ENCODE data around the gene KCNK2. TPM values are rescaled to one million over a fixed set of nuclear protein-coding genes. Genes with fewer than 3 reads are reported as not detected.
A peak's percentile ranks its signal among the peaks of the same experiment; 100 is the strongest.

KCNK2 gene
- total and polyA plus RNA-seq, 2 experiments from 2014 or later, result 69.2 to 133 TPM

GRCh38 chr1:215226757-215227156 lies 144.2 kb downstream of the KCNK2 start:
- H3K9ac ChIP-seq, result no peak overlapping the region
- DNase-seq, result peak; percentile 30
- H3F3A ChIP-seq (ENCODE audit: insufficient read depth), result peaks cover 6% of the 10 kb centered on the region; the same call in 1 of the 2 replicates
- H3K9me3 ChIP-seq (ENCODE audit: low read depth), result no peaks in the 10 kb centered on the region
- TF ChIP-seq EZH2phosphoT487 (IDR thresholded peaks at IDR 0.05; ENCODE audit: insufficient read depth, low read depth), result no peak
- TF ChIP-seq EZH2 (IDR thresholded peaks at IDR 0.05; ENCODE audit: insufficient read depth, poor library complexity, severe bottlenecking), result no peak
- no peaks in the 10 kb centered on the region for H3K4me1 ChIP-seq (ENCODE audit: insufficient read depth)
- peaks cover 24% of the 10 kb centered on the region for H3K36me3 ChIP-seq (ENCODE audit: low read depth)
- 62 to 72% methylated on average over 2 of the region's 2 CpGs for WGBS, 2 experiments (ENCODE audit: low coverage in 1 of 2, low lambda C conversion rate in 2 of 2, missing lambda C conversion rate in 2 of 2)
- H3K27me3 ChIP-seq (replicated peaks; ENCODE audit: insufficient read depth), result no peaks in the 10 kb centered on the region
- H2AFZ ChIP-seq, result no peak overlapping the region
- H3K4me3 ChIP-seq, result no peak overlapping the region
- H3K79me2 ChIP-seq (ENCODE audit: insufficient read depth), result peaks cover 48% of the 10 kb centered on the region
- no peaks in the 10 kb centered on the region for H4K20me1 ChIP-seq (ENCODE audit: insufficient read depth)
- H3K4me2 ChIP-seq (ENCODE audit: unreplicated experiment), result no peak overlapping the region
- no peak overlapping the region for H3K27ac ChIP-seq
- H3K9me2 ChIP-seq (ENCODE audit: insufficient read depth), result no peaks in the 10 kb centered on the region; the same call in 1 of the 2 replicates
- in situ Hi-C loops (cut with MboI), result no loop called here

DNA sequence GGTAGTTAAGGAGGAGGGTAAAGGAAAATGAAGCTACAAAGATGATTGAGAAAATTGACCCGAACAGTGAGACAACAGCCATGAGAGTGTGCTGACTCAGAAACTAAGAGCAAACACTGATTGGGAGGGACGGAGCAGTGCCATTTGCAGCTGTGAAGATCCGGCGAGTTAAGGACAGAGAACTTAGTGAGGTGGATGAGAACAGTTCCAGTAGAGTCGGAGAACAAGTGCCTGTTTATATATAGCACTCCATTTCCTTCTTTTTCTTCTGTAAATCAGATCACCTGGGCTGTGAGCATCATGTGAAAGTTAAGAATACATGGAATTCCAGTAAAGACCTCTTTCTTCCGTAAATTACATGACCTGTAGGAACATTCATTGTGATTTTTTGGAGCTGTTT lies 145.7 kb downstream of the KCNK2 start:
- H3K9me2 ChIP-seq (ENCODE audit: insufficient read depth), result no peaks in the 10 kb centered on the region
- in situ Hi-C loops (cut with MboI), result no loop called here
- peaks cover 6% of the 10 kb centered on the region; the same call in 1 of the 2 replicates for H3F3A ChIP-seq (ENCODE audit: insufficient read depth)
- TF ChIP-seq EZH2phosphoT487 (IDR thresholded peaks at IDR 0.05; ENCODE audit: insufficient read depth, low read depth) (no peak), EZH2 (IDR thresholded peaks at IDR 0.05; ENCODE audit: insufficient read depth, poor library complexity, severe bottlenecking) (no peak)
- H3K79me2 ChIP-seq (ENCODE audit: insufficient read depth), result peaks cover 41% of the 10 kb centered on the region
- no peak overlapping the region for H3K9ac ChIP-seq
- no peak overlapping the region for H2AFZ ChIP-seq
- no peak overlapping the region for H3K27ac ChIP-seq
- no peak overlapping the region for H3K4me2 ChIP-seq (ENCODE audit: unreplicated experiment)
- WGBS, 2 experiments (ENCODE audit: low coverage in 1 of 2, low lambda C conversion rate in 2 of 2, missing lambda C conversion rate in 2 of 2), result 94 to 98% methylated on average over 6 of the region's 6 CpGs
- H3K4me1 ChIP-seq (ENCODE audit: insufficient read depth), result no peaks in the 10 kb centered on the region
- DNase-seq, result no peak
- no peaks in the 10 kb centered on the region for H3K27me3 ChIP-seq (replicated peaks; ENCODE audit: insufficient read depth)
- peaks cover 24% of the 10 kb centered on the region; the same call in 1 of the 2 replicates for H3K36me3 ChIP-seq (ENCODE audit: low read depth)
- H3K4me3 ChIP-seq, result no peak overlapping the region
- no peaks in the 10 kb centered on the region for H4K20me1 ChIP-seq (ENCODE audit: insufficient read depth)
- H3K9me3 ChIP-seq (ENCODE audit: low read depth), result no peaks in the 10 kb centered on the region

GRCh38 chr1:215241451-215241850 lies 158.9 kb downstream of the KCNK2 start:
- no peak overlapping the region for H3K4me2 ChIP-seq (ENCODE audit: unreplicated experiment)
- TF ChIP-seq EZH2phosphoT487 (IDR thresholded peaks at IDR 0.05; ENCODE audit: insufficient read depth, low read depth) (no peak), EZH2 (IDR thresholded peaks at IDR 0.05; ENCODE audit: insufficient read depth, poor library complexity, severe bottlenecking) (no peak)
- no peak overlapping the region for H3K9ac ChIP-seq
- H3K9me3 ChIP-seq (ENCODE audit: low read depth), result no peaks in the 10 kb centered on the region
- no peak overlapping the region for H3K4me3 ChIP-seq
- no peak overlapping the region for H3K27ac ChIP-seq
- no peak overlapping the region for H2AFZ ChIP-seq
- no peaks in the 10 kb centered on the region for H3K79me2 ChIP-seq (ENCODE audit: insufficient read depth)
- no peak for DNase-seq
- peaks cover 6% of the 10 kb centered on the region; the same call in 1 of the 2 replicates for H3K9me2 ChIP-seq (ENCODE audit: insufficient read depth)
- WGBS, 2 experiments (ENCODE audit: low coverage in 1 of 2, low lambda C conversion rate in 2 of 2, missing lambda C conversion rate in 2 of 2), result 95 to 97% methylated on average over 3 of the region's 3 CpGs
- in situ Hi-C loops (cut with MboI), result no loop called here
- peaks cover 29% of the 10 kb centered on the region for H3K36me3 ChIP-seq (ENCODE audit: low read depth)
- H3K4me1 ChIP-seq (ENCODE audit: insufficient read depth), result no peaks in the 10 kb centered on the region
- H3K27me3 ChIP-seq (replicated peaks; ENCODE audit: insufficient read depth), result no peaks in the 10 kb centered on the region
- no peaks in the 10 kb centered on the region for H4K20me1 ChIP-seq (ENCODE audit: insufficient read depth)
- peaks cover 8% of the 10 kb centered on the region; the same call in 1 of the 2 replicates for H3F3A ChIP-seq (ENCODE audit: insufficient read depth)

GRCh38 chr1:215243345-215244054 lies 161.0 kb downstream of the KCNK2 start:
- in situ Hi-C loops (cut with MboI), result no loop called here

More at GRCh38 chr1:215243345-215244054, 161.0 kb downstream of the KCNK2 start:
- H3K27ac ChIP-seq, result no peak overlapping the region
- no peaks in the 10 kb centered on the region for H3K9me3 ChIP-seq (ENCODE audit: low read depth)
- no peak for TF ChIP-seq EZH2phosphoT487 (IDR thresholded peaks at IDR 0.05; ENCODE audit: insufficient read depth, low read depth)
- TF ChIP-seq EZH2 (IDR thresholded peaks at IDR 0.05; ENCODE audit: insufficient read depth, poor library complexity, severe bottlenecking), result no peak
- peaks cover 6% of the 10 kb centered on the region; the same call in 1 of the 2 replicates for H3K9me2 ChIP-seq (ENCODE audit: insufficient read depth)
- peaks cover 17% of the 10 kb centered on the region; the same call in 1 of the 2 replicates for H3F3A ChIP-seq (ENCODE audit: insufficient read depth)
- no peaks in the 10 kb centered on the region for H3K4me1 ChIP-seq (ENCODE audit: insufficient read depth)
- 69 to 73% methylated on average over 4 of the region's 4 CpGs for WGBS, 2 experiments (ENCODE audit: low coverage in 1 of 2, low lambda C conversion rate in 2 of 2, missing lambda C conversion rate in 2 of 2)
- no peaks in the 10 kb centered on the region for H4K20me1 ChIP-seq (ENCODE audit: insufficient read depth)
- H3K9ac ChIP-seq, result no peak overlapping the region
- H2AFZ ChIP-seq, result no peak overlapping the region
- H3K4me2 ChIP-seq (ENCODE audit: unreplicated experiment), result no peak overlapping the region
- no peaks in the 10 kb centered on the region for H3K79me2 ChIP-seq (ENCODE audit: insufficient read depth)
- H3K4me3 ChIP-seq, result no peak overlapping the region
- peaks cover 23% of the 10 kb centered on the region for H3K36me3 ChIP-seq (ENCODE audit: low read depth)
- no peaks in the 10 kb centered on the region for H3K27me3 ChIP-seq (replicated peaks; ENCODE audit: insufficient read depth)
- DNase-seq, result peak; percentile 16

Measured in GM23248 (cell line).